PC-3 (cell line): ENCODE measurements around the gene RMND5B. TPM values are rescaled to one million over a fixed set of nuclear protein-coding genes. Genes with fewer than 3 reads are reported as not detected.

Experiments
- ATAC-seq: fragments of 200-7000 bp; cut with Tn5 transposase; 2 replicates; pipeline ENCODE4 v1.9.1; 2020; ENCODE audit warnings: mild to moderate bottlenecking, moderate library complexity
- BruUV-seq: library from RNA; stranded (reverse); fragments of 400-500 nt; replicated peaks from 2 replicates; lab custom pipeline; 2021; lab: Mats Ljungman, UMichigan
- CTCF ChIA-PET: fragments of 300-600 bp; sonication (Branson Sonifier 250); formaldehyde crosslinking; loops from one replicate; lab custom pipeline; 2022; ENCODE audit warnings: antibody characterized with exemption; lab: Charles Lee
- POLR2A ChIA-PET: fragments of 300-600 bp; sonication (Branson Sonifier 250); formaldehyde crosslinking; loops from one replicate; lab custom pipeline; 2022; ENCODE audit warnings: antibody characterized with exemption; ENCODE audit not compliant: unreplicated experiment; lab: Charles Lee
- DNase-seq: peaks from one replicate; pipeline ENCODE4 v3.0.0-alpha.2; 2015
- H2AFZ ChIP-seq: fragments of 300-600 bp; sonication (generic); 2 replicates; pipeline ENCODE4 v1.6.0; 2016; ENCODE audit warnings: antibody characterized with exemption, low read length
- H3F3A ChIP-seq: fragments of 300-600 bp; sonication (generic); one replicate; pipeline ENCODE4 v1.6.0; 2017; ENCODE audit warnings: antibody characterized with exemption, low read length, control low read depth, mild to moderate bottlenecking; ENCODE audit not compliant: unreplicated experiment
- H3K27ac ChIP-seq: fragments of 300-600 bp; sonication (generic); 2 replicates; pipeline ENCODE4 v1.5.1; 2016; ENCODE audit warnings: mild to moderate bottlenecking, low read length
- H3K27me3 ChIP-seq: fragments of 300-600 bp; sonication (generic); 2 replicates; pipeline ENCODE4 v1.6.1; 2016; ENCODE audit warnings: low read length, mixed read lengths
- H3K36me3 ChIP-seq: fragments of 300-600 bp; sonication (generic); 2 replicates; pipeline ENCODE4 v1.6.1; 2016; ENCODE audit warnings: low read depth, mixed run types, low read length, mixed read lengths
- H3K4me1 ChIP-seq: fragments of 300-600 bp; sonication (generic); 2 replicates; pipeline ENCODE4 v1.5.1; 2016; ENCODE audit warnings: low read length; ENCODE audit not compliant: insufficient read depth
- H3K4me2 ChIP-seq: fragments of 300-600 bp; sonication (generic); 2 replicates; pipeline ENCODE4 v1.6.0; 2016; ENCODE audit warnings: low read length
- H3K4me3 ChIP-seq: fragments of 300-600 bp; sonication (generic); 2 replicates; pipeline ENCODE4 v1.5.1; 2016; ENCODE audit warnings: mild to moderate bottlenecking, low read length, mixed read lengths
- H3K79me2 ChIP-seq: fragments of 300-600 bp; sonication (generic); 2 replicates; pipeline ENCODE4 v1.6.1; 2017; ENCODE audit warnings: low read length, mixed read lengths
- H3K9ac ChIP-seq: fragments of 300-600 bp; sonication (generic); 2 replicates; pipeline ENCODE4 v1.6.0; 2016; ENCODE audit warnings: mild to moderate bottlenecking, low read length
- H3K9me2 ChIP-seq: fragments of 300-600 bp; sonication (generic); replicated peaks from 2 replicates; pipeline ENCODE4 v1.6.1; 2016; ENCODE audit warnings: mixed run types, low read length, mixed read lengths
- H3K9me3 ChIP-seq: fragments of 300-600 bp; sonication (generic); 2 replicates; pipeline ENCODE4 v1.6.1; 2016; ENCODE audit warnings: low read length, mixed read lengths
- H4K20me1 ChIP-seq: fragments of 300-600 bp; sonication (generic); 2 replicates; pipeline ENCODE4 v1.6.1; 2016; ENCODE audit warnings: low read length, mixed read lengths
- CTCF ChIP-seq: fragments of 300-600 bp; sonication (generic); conservative IDR thresholded peaks from 2 replicates; pipeline ENCODE4 v1.5.1; 2017; ENCODE audit warnings: antibody characterized with exemption, low read depth, mild to moderate bottlenecking, low read length
- EZH2 ChIP-seq: fragments of 300-600 bp; sonication (generic); IDR thresholded peaks from one replicate; pipeline ENCODE4 v1.6.1; 2017; ENCODE audit warnings: antibody characterized with exemption, mild to moderate bottlenecking, low read length; ENCODE audit not compliant: unreplicated experiment
- EZH2phosphoT487 ChIP-seq: fragments of 300-600 bp; sonication (generic); IDR thresholded peaks from 2 replicates; pipeline ENCODE4 v1.6.1; 2018; ENCODE audit warnings: mild to moderate bottlenecking, antibody characterized with exemption, low read length, borderline replicate concordance
- intact Hi-C: fragments of 100-400 bp; cut with micrococcal nuclease; formaldehyde crosslinking; loops from 2 replicates; pipeline ENCODE4 v1.9.0; 2023
- total RNA-seq: library from RNA; depleted of rRNA; stranded (reverse); fragments of >200 nt; gene quantifications from 2 replicates; pipeline ENCODE4 v1.2.3, GENCODE V29; 2014

Gene RMND5B
- total RNA-seq, 1 experiment from 2014 or later = 33.2 TPM

- Histone ChIP-seq H3K9me2 (no peaks in the 10 kb centered on the region), H3K4me3 (no peak overlapping the region), H3K9me3 (no peaks in the 10 kb centered on the region), H3K4me1 (peaks cover 8% of the 10 kb centered on the region), H4K20me1 (no peaks in the 10 kb centered on the region), H3K27me3 (no peaks in the 10 kb centered on the region), H3K79me2 (no peaks in the 10 kb centered on the region), H3K36me3 (no peaks in the 10 kb centered on the region), H3K4me2 (no peak overlapping the region), H3F3A (no peaks in the 10 kb centered on the region), H2AFZ (no peak overlapping the region), H3K9ac (no peak overlapping the region), H3K27ac (no peak overlapping the region)
- ATAC-seq (no peak), DNase-seq (no peak)
- TF ChIP-seq CTCF (no peak), EZH2phosphoT487 (no peak), EZH2 (no peak)
- POLR2A ChIA-PET = no interaction called here
- CTCF ChIA-PET = no interaction called here
- no TSS peak for BruUV-seq
- intact Hi-C loops = no loop called here
Observed at GRCh38 chr5:178194026-178194425, 63.2 kb downstream of the RMND5B start.

- POLR2A ChIA-PET = no interaction called here
Observed at GRCh38 chr5:178196281-178196812, 65.5 kb downstream of the RMND5B start.

More at GRCh38 chr5:178196281-178196812, 65.5 kb downstream of the RMND5B start:
- Histone ChIP-seq H3K4me1 (peaks cover 9% of the 10 kb centered on the region), H3K36me3 (no peaks in the 10 kb centered on the region), H3K79me2 (no peaks in the 10 kb centered on the region), H3K27ac (no peak overlapping the region), H3K9ac (no peak overlapping the region), H3K9me3 (no peaks in the 10 kb centered on the region), H3K4me3 (no peak overlapping the region), H3K27me3 (no peaks in the 10 kb centered on the region), H4K20me1 (no peaks in the 10 kb centered on the region), H3K9me2 (no peaks in the 10 kb centered on the region), H3K4me2 (no peak overlapping the region), H2AFZ (no peak overlapping the region), H3F3A (no peaks in the 10 kb centered on the region)
- intact Hi-C loops = no loop called here
- no peak for ATAC-seq
- CTCF ChIA-PET = no interaction called here
- BruUV-seq = no TSS peak
- no peak for DNase-seq
- no peak for TF ChIP-seq CTCF
- no peak for TF ChIP-seq EZH2
- no peak for TF ChIP-seq EZH2phosphoT487
